Mesangial cell (primary cell): ENCODE data around the gene UGT1A6. TPM values are rescaled to one million over a fixed set of nuclear protein-coding genes. Genes with fewer than 3 reads are reported as not detected.

Source experiments
- total RNA-seq: library from RNA; depleted of rRNA; stranded (reverse); fragments of >200 nt; gene quantifications from 2 replicates; pipeline ENCODE4 v1.2.3, GENCODE V29; 2015

The UGT1A6 gene
- 0.65 and 7.6 TPM in 2 replicates for total RNA-seq

GRCh38 chr2:233692648-233693047 is at the start of gene UGT1A6:
TSS of gene UGT1A6 (plus strand) at chr2:233692890. CDS start at chr2:233693005, 115 bp downstream.

GRCh38 chr2:233671290-233672161 is 21.2 kb upstream of the UGT1A6 start, which contains the start of gene UGT1A9:
TSS of gene UGT1A9 (plus strand) at chr2:233671898. CDS start at chr2:233671935, 37 bp downstream.

GRCh38 chr2:233681521-233682099 is 11.1 kb upstream of the UGT1A6 start, which contains the start of gene UGT1A7:
TSS of gene UGT1A7 (plus strand) at chr2:233681901. CDS start at chr2:233681938, 37 bp downstream.

GRCh38 chr2:233712611-233713261 is 20.0 kb downstream of the UGT1A6 start, which contains the start of gene UGT1A5:
TSS of gene UGT1A5 (plus strand) at chr2:233712907. CDS start at chr2:233712992, 85 bp downstream.

GRCh38 chr2:233718552-233718951 is 25.9 kb downstream of the UGT1A6 start, which contains the start of gene UGT1A4:
TSS of gene UGT1A4 (plus strand) at chr2:233718736. CDS start at chr2:233718821, 85 bp downstream.

GRCh38 chr2:233728723-233729301 is 36.1 kb downstream of the UGT1A6 start, which contains the start of gene UGT1A3:
TSS of gene UGT1A3 (plus strand) at chr2:233729042. CDS start at chr2:233729127, 85 bp downstream.

GRCh38 chr2:233760043-233760442 is 67.4 kb downstream of the UGT1A6 start, which contains the start of gene UGT1A1:
TSS of gene UGT1A1 (plus strand) at chr2:233760270. CDS start at chr2:233760288, 18 bp downstream.

GRCh38 chr2:233778030-233778429 is 85.3 kb downstream of the UGT1A6 start, which contains the start of gene MROH2A:
TSS of gene MROH2A (plus strand) at chr2:233778330. CDS start at chr2:233779359, 1,029 bp downstream.

Other genes with a start within 250 kb of the UGT1A6 start
- 25.3 and 31.6 TPM in 2 replicates for gene USP40, start 126.1 kb upstream of the UGT1A6 start, total RNA-seq
- not detected in 2 replicates for gene UGT1A8, start 75.3 kb upstream of the UGT1A6 start, total RNA-seq
- not detected in 2 replicates for gene UGT1A10, start 56.4 kb upstream of the UGT1A6 start, total RNA-seq
- 0.13 and 0.16 TPM in 2 replicates for gene UGT1A9, start 21.0 kb upstream of the UGT1A6 start, total RNA-seq
- gene UGT1A7, start 11.0 kb upstream of the UGT1A6 start, total RNA-seq = not detected in 2 replicates
- not detected in 2 replicates for gene UGT1A5, start 20.0 kb downstream of the UGT1A6 start, total RNA-seq
- not detected in 2 replicates for gene UGT1A4, start 25.8 kb downstream of the UGT1A6 start, total RNA-seq
- gene UGT1A3, start 36.2 kb downstream of the UGT1A6 start, total RNA-seq = not detected in 2 replicates
- 0.13 TPM in 1 of 2 replicates, not detected in the other for gene UGT1A1, start 67.4 kb downstream of the UGT1A6 start, total RNA-seq
- not detected in 2 replicates for gene MROH2A, start 85.4 kb downstream of the UGT1A6 start, total RNA-seq
- 2.7 and 62.2 TPM in 2 replicates for gene HJURP, start 161.6 kb downstream of the UGT1A6 start, total RNA-seq
- gene TRPM8, start 224.5 kb downstream of the UGT1A6 start, total RNA-seq = 0.33 and 0.38 TPM in 2 replicates